DOHH2 (cell line): ENCODE results near the gene SF3B6.

Experiments used
- H3F3A ChIP-seq: fragments of 200-600 bp; sonication (generic), shearing (Covaris generic); 2 replicates; pipeline ENCODE4 v1.6.0; 2016; ENCODE audit warnings: antibody characterized with exemption, mild to moderate bottlenecking; ENCODE audit not compliant: control insufficient read depth, insufficient read depth
- H3K27ac ChIP-seq: fragments of 200-600 bp; sonication (generic); 2 replicates; pipeline ENCODE4 v1.5.1; 2014; ENCODE audit warnings: low read depth, mild to moderate bottlenecking, low read length, moderate library complexity
- H3K27me3 ChIP-seq: fragments of 200-600 bp; sonication (generic); 2 replicates; pipeline ENCODE4 v1.6.1; 2014; ENCODE audit warnings: mild to moderate bottlenecking, low read length, mixed read lengths; ENCODE audit not compliant: control insufficient read depth
- H3K36me3 ChIP-seq: fragments of 200-600 bp; sonication (generic); 2 replicates; pipeline ENCODE4 v1.6.1; 2014; ENCODE audit warnings: mild to moderate bottlenecking, low read length, moderate library complexity, mixed read lengths; ENCODE audit not compliant: control insufficient read depth
- H3K4me1 ChIP-seq: fragments of 200-600 bp; sonication (generic); 2 replicates; pipeline ENCODE4 v1.6.1; 2014; ENCODE audit warnings: mild to moderate bottlenecking, low read length, mixed read lengths; ENCODE audit not compliant: control insufficient read depth
- H3K4me2 ChIP-seq: fragments of 200-600 bp; sonication (generic); 2 replicates; pipeline ENCODE4 v1.6.0; 2014; ENCODE audit warnings: mild to moderate bottlenecking, low read length, moderate library complexity
- H3K4me3 ChIP-seq: fragments of 200-600 bp; sonication (generic); 2 replicates; pipeline ENCODE4 v1.5.1; 2014; ENCODE audit warnings: mild to moderate bottlenecking, low read length, mixed read lengths
- H3K79me2 ChIP-seq: fragments of 200-600 bp; sonication (generic); 2 replicates; pipeline ENCODE4 v1.6.1; 2014; ENCODE audit warnings: mild to moderate bottlenecking, low read length, mixed read lengths; ENCODE audit not compliant: control insufficient read depth
- H3K9me2 ChIP-seq: fragments of 200-600 bp; sonication (generic); replicated peaks from 2 replicates; pipeline ENCODE4 v1.6.1; 2014; ENCODE audit warnings: mild to moderate bottlenecking, low read length, mixed read lengths; ENCODE audit not compliant: control insufficient read depth
- H3K9me3 ChIP-seq: fragments of 200-600 bp; sonication (generic); 2 replicates; pipeline ENCODE4 v1.6.1; 2014; ENCODE audit warnings: antibody characterized with exemption, low read length, mixed read lengths; ENCODE audit not compliant: control insufficient read depth, insufficient read depth
- H4K20me1 ChIP-seq: fragments of 200-600 bp; sonication (generic); 2 replicates; pipeline ENCODE4 v1.6.0; 2014; ENCODE audit warnings: low read depth, mild to moderate bottlenecking, antibody characterized with exemption, low read length, moderate library complexity; ENCODE audit not compliant: control insufficient read depth, insufficient read depth
- EZH2phosphoT487 ChIP-seq: fragments of 200-600 bp; sonication (generic); IDR thresholded peaks from 2 replicates; pipeline ENCODE4 v1.6.1; 2017; ENCODE audit warnings: borderline replicate concordance, mild to moderate bottlenecking, antibody characterized with exemption, low read length, moderate library complexity, mixed read lengths
- TF ChIP-seq, protein P1 (sequence below): fragments of 200-600 bp; sonication (generic); IDR thresholded peaks from one replicate; pipeline ENCODE4 v1.5.1; 2014; ENCODE audit warnings: antibody characterized with exemption, mild to moderate bottlenecking, low read depth, low read length; ENCODE audit not compliant: poor library complexity, severe bottlenecking

SF3B6 gene

DNA sequence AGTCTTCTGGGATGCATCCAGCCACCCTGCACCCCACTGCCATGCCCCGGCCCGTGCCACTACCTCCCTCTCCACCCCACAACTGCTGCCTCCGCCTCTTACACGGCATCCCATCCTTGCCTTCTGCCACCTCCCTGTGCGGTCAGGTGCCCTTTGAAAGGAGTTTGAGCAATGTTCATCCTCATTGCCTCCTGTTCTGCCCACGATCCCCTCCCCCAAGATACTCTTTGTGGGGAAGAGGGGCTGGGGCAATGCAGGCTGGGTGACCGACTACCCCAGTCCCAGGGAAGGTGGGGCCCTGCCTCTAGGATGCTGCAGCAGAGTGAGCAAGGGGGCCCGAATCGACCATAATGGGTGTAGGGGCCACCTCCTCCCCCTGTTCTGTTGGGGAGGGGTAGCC is 57.9 kb downstream of the SF3B6 start:
- H3K27ac ChIP-seq = no peak overlapping the region
- H3K9me3 ChIP-seq = no peaks in the 10 kb centered on the region
- H3K27me3 ChIP-seq = no peaks in the 10 kb centered on the region
- H3K4me3 ChIP-seq = no peak overlapping the region
- H3K79me2 ChIP-seq = no peaks in the 10 kb centered on the region
- no peaks in the 10 kb centered on the region for H3K36me3 ChIP-seq
- no peak overlapping the region for H3K4me2 ChIP-seq
- H3K9me2 ChIP-seq = no peaks in the 10 kb centered on the region
- H4K20me1 ChIP-seq = no peaks in the 10 kb centered on the region
- no peaks in the 10 kb centered on the region for H3F3A ChIP-seq
- TF ChIP-seq, protein P1, sequence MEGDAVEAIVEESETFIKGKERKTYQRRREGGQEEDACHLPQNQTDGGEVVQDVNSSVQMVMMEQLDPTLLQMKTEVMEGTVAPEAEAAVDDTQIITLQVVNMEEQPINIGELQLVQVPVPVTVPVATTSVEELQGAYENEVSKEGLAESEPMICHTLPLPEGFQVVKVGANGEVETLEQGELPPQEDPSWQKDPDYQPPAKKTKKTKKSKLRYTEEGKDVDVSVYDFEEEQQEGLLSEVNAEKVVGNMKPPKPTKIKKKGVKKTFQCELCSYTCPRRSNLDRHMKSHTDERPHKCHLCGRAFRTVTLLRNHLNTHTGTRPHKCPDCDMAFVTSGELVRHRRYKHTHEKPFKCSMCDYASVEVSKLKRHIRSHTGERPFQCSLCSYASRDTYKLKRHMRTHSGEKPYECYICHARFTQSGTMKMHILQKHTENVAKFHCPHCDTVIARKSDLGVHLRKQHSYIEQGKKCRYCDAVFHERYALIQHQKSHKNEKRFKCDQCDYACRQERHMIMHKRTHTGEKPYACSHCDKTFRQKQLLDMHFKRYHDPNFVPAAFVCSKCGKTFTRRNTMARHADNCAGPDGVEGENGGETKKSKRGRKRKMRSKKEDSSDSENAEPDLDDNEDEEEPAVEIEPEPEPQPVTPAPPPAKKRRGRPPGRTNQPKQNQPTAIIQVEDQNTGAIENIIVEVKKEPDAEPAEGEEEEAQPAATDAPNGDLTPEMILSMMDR = no peak
- no peak for TF ChIP-seq EZH2phosphoT487
- no peaks in the 10 kb centered on the region for H3K4me1 ChIP-seq

DNA sequence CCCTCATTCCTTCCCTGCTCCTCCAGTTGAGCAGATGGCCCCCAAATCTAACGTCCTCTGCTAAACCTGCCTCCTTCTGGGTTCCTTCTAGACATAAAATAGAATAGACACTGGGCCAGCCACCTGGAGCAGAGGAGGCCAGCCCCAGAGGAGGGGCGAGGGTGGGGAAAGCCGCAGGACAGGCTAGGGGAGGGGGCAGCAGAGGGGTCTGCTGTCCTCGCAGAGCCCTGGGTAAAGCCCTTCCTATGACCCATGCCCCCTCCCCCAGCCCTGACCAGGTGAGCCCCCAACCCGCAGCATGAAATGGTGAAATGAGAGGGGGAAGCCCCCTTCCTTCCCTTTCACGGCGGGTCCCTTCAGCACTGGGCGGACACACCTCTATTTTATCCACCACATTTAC is 58.4 kb downstream of the SF3B6 start:
- H3K4me3 ChIP-seq = no peak overlapping the region
- TF ChIP-seq EZH2phosphoT487 = no peak
- TF ChIP-seq, protein P1 = no peak
- H3K27ac ChIP-seq = no peak overlapping the region
- no peak overlapping the region for H3K4me2 ChIP-seq
- no peaks in the 10 kb centered on the region for H3F3A ChIP-seq
- H3K79me2 ChIP-seq = no peaks in the 10 kb centered on the region
- H3K9me3 ChIP-seq = no peaks in the 10 kb centered on the region
- H3K36me3 ChIP-seq = no peaks in the 10 kb centered on the region
- H3K9me2 ChIP-seq = no peaks in the 10 kb centered on the region
- H3K27me3 ChIP-seq = no peaks in the 10 kb centered on the region
- no peaks in the 10 kb centered on the region for H4K20me1 ChIP-seq
- H3K4me1 ChIP-seq = no peaks in the 10 kb centered on the region
